SKM-1 treated with dmso at 0.1 percent for 144 hours (cell line): ENCODE results near the gene DDN.

Source experiments
- DNase-seq: peaks from one replicate; lab custom pipeline; 2025; ENCODE audit not compliant: unreplicated experiment; lab: John Stamatoyannopoulos, UW

Gene DDN

GRCh38 chr12:48967991-48968390 lies 31.2 kb downstream of the DDN start:
- DNase-seq: no peak

GRCh38 chr12:48966177-48966895 lies 32.8 kb downstream of the DDN start:
- peak; percentile 44 for DNase-seq

- no peak for DNase-seq
Observed at GRCh38 chr12:48965298-48965838, 33.8 kb downstream of the DDN start.

- DNase-seq: no peak
Observed at GRCh38 chr12:48961801-48962200, 37.4 kb downstream of the DDN start.

GRCh38 chr12:48961331-48961730 lies 37.8 kb downstream of the DDN start:
- no peak for DNase-seq

- no peak for DNase-seq
Observed at GRCh38 chr12:48960834-48961233, 38.3 kb downstream of the DDN start.

- DNase-seq: no peak
Observed at GRCh38 chr12:48958049-48958388, 41.2 kb downstream of the DDN start.

- DNase-seq: peak; percentile 58
Observed at GRCh38 chr12:48957141-48958048, 41.8 kb downstream of the DDN start, which contains the start of gene ARF3. Gene ARF3, minus strand, starts transcription at chr12:48957487. Its CDS starts 16,392 bp downstream, at chr12:48941095.

GRCh38 chr12:48956279-48957140 lies 42.7 kb downstream of the DDN start:
- peak; percentile 31 for DNase-seq

GRCh38 chr12:48954841-48955501 lies 44.2 kb downstream of the DDN start:
- peak; percentile 73 for DNase-seq

GRCh38 chr12:48954061-48954460 lies 45.1 kb downstream of the DDN start:
- DNase-seq: no peak

GRCh38 chr12:48952691-48953090 lies 46.5 kb downstream of the DDN start:
- DNase-seq: no peak

- no peak for DNase-seq
Observed at GRCh38 chr12:48947727-48948126, 51.4 kb downstream of the DDN start.

- no peak for DNase-seq
Observed at GRCh38 chr12:48946943-48947342, 52.2 kb downstream of the DDN start.

- DNase-seq: no peak
Observed at GRCh38 chr12:48946205-48946604, 53.0 kb downstream of the DDN start.
